ENCODE measurements around the gene ACACB.

ACACB gene

GRCh38 chr12:109288571-109288970 is 172.2 kb downstream of the ACACB start:
- Histone ChIP-seq H3K9me3 (ENCODE audit: insufficient read depth, low read length, severe bottlenecking) (no peaks in the 10 kb centered on the region), H3K4me1 (ENCODE audit: insufficient read depth, low read length) (no peaks in the 10 kb centered on the region), H3K36me3 (ENCODE audit: insufficient read depth, low read length) (no peaks in the 10 kb centered on the region), H2AFZ (ENCODE audit: low read depth, low read length) (no peak overlapping the region), H3K79me2 (ENCODE audit: insufficient read depth, low read length) (no peaks in the 10 kb centered on the region), H3K9ac (ENCODE audit: low read depth, low read length) (no peak overlapping the region), H3K4me2 (ENCODE audit: insufficient read depth, low read length) (no peak overlapping the region), H4K20me1 (ENCODE audit: insufficient read depth, low read length) (no peaks in the 10 kb centered on the region), H3K4me3 (ENCODE audit: low read depth in 1 of 2, low read length in 2 of 2) (no peak overlapping the region), H3K27ac (ENCODE audit: low read length) (no peak overlapping the region), H3K27me3 (ENCODE audit: insufficient read depth, low read length, poor library complexity) (no peaks in the 10 kb centered on the region)
- ATAC-seq (ENCODE audit: insufficient read depth, low read depth), result no peak
- no peak for TF ChIP-seq EZH2 (IDR thresholded peaks at IDR 0.05; ENCODE audit: borderline replicate concordance, low read depth, low read length, severe bottlenecking)
- TF ChIP-seq, protein P1, sequence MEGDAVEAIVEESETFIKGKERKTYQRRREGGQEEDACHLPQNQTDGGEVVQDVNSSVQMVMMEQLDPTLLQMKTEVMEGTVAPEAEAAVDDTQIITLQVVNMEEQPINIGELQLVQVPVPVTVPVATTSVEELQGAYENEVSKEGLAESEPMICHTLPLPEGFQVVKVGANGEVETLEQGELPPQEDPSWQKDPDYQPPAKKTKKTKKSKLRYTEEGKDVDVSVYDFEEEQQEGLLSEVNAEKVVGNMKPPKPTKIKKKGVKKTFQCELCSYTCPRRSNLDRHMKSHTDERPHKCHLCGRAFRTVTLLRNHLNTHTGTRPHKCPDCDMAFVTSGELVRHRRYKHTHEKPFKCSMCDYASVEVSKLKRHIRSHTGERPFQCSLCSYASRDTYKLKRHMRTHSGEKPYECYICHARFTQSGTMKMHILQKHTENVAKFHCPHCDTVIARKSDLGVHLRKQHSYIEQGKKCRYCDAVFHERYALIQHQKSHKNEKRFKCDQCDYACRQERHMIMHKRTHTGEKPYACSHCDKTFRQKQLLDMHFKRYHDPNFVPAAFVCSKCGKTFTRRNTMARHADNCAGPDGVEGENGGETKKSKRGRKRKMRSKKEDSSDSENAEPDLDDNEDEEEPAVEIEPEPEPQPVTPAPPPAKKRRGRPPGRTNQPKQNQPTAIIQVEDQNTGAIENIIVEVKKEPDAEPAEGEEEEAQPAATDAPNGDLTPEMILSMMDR (IDR thresholded peaks at IDR 0.05; ENCODE audit: borderline replicate concordance, extremely low read depth, low read length, poor library complexity, severe bottlenecking), result no peak
- no peak for DNase-seq

GRCh38 chr12:109289004-109289403 is 172.6 kb downstream of the ACACB start:
- Histone ChIP-seq H3K4me1 (ENCODE audit: insufficient read depth, low read length) (no peaks in the 10 kb centered on the region), H3K9ac (ENCODE audit: low read depth, low read length) (no peak overlapping the region), H3K27ac (ENCODE audit: low read length) (no peak overlapping the region), H3K4me2 (ENCODE audit: insufficient read depth, low read length) (no peak overlapping the region), H3K4me3 (ENCODE audit: low read depth in 1 of 2, low read length in 2 of 2) (no peak overlapping the region), H2AFZ (ENCODE audit: low read depth, low read length) (no peak overlapping the region), H3K27me3 (ENCODE audit: insufficient read depth, low read length, poor library complexity) (no peaks in the 10 kb centered on the region), H4K20me1 (ENCODE audit: insufficient read depth, low read length) (no peaks in the 10 kb centered on the region), H3K9me3 (ENCODE audit: insufficient read depth, low read length, severe bottlenecking) (no peaks in the 10 kb centered on the region), H3K79me2 (ENCODE audit: insufficient read depth, low read length) (no peaks in the 10 kb centered on the region), H3K36me3 (ENCODE audit: insufficient read depth, low read length) (no peaks in the 10 kb centered on the region)
- ATAC-seq (ENCODE audit: insufficient read depth, low read depth), result no peak
- TF ChIP-seq, protein P1 (IDR thresholded peaks at IDR 0.05; ENCODE audit: borderline replicate concordance, extremely low read depth, low read length, poor library complexity, severe bottlenecking), result no peak
- no peak for TF ChIP-seq EZH2 (IDR thresholded peaks at IDR 0.05; ENCODE audit: borderline replicate concordance, low read depth, low read length, severe bottlenecking)
- DNase-seq, result no peak

- Histone ChIP-seq H4K20me1 (ENCODE audit: insufficient read depth, low read length) (no peaks in the 10 kb centered on the region), H3K27me3 (ENCODE audit: insufficient read depth, low read length, poor library complexity) (no peaks in the 10 kb centered on the region), H3K79me2 (ENCODE audit: insufficient read depth, low read length) (no peaks in the 10 kb centered on the region), H3K27ac (ENCODE audit: low read length) (no peak overlapping the region), H3K4me3 (ENCODE audit: low read depth in 1 of 2, low read length in 2 of 2) (no peak overlapping the region), H2AFZ (ENCODE audit: low read depth, low read length) (no peak overlapping the region), H3K4me2 (ENCODE audit: insufficient read depth, low read length) (no peak overlapping the region), H3K4me1 (ENCODE audit: insufficient read depth, low read length) (no peaks in the 10 kb centered on the region), H3K36me3 (ENCODE audit: insufficient read depth, low read length) (no peaks in the 10 kb centered on the region), H3K9ac (ENCODE audit: low read depth, low read length) (no peak overlapping the region), H3K9me3 (ENCODE audit: insufficient read depth, low read length, severe bottlenecking) (no peaks in the 10 kb centered on the region)
- ATAC-seq (ENCODE audit: insufficient read depth, low read depth) (no peak), DNase-seq (no peak)
- TF ChIP-seq, protein P1 (IDR thresholded peaks at IDR 0.05; ENCODE audit: borderline replicate concordance, extremely low read depth, low read length, poor library complexity, severe bottlenecking), result no peak
- TF ChIP-seq EZH2 (IDR thresholded peaks at IDR 0.05; ENCODE audit: borderline replicate concordance, low read depth, low read length, severe bottlenecking), result no peak
Measured at GRCh38 chr12:109289551-109289950, 173.2 kb downstream of the ACACB start.

DNA sequence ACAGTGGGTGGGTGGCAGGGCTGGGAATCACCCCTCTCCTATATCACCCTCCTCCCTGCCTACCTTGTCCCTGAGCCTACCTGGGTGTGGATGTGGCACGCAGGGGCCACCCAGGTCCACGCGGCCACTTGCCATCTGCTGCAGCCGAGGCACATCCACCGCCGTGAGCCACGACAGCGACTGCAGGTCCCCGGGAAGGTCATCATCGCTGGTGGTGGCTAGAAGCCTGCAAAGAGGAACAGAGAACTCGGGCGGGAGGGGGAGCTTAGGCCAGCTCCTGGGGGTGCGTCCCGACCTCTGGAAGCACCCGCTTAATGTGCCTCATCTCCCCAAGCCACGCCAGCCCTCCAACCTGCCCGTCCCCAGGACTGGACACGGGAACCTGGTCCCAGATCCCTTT is 173.7 kb downstream of the ACACB start:
- ATAC-seq (ENCODE audit: insufficient read depth, low read depth) (no peak), DNase-seq (no peak)
- Histone ChIP-seq H3K4me1 (ENCODE audit: insufficient read depth, low read length) (no peaks in the 10 kb centered on the region), H2AFZ (ENCODE audit: low read depth, low read length) (no peak overlapping the region), H3K4me3 (ENCODE audit: low read depth in 1 of 2, low read length in 2 of 2) (no peak overlapping the region), H3K9ac (ENCODE audit: low read depth, low read length) (no peak overlapping the region), H3K36me3 (ENCODE audit: insufficient read depth, low read length) (no peaks in the 10 kb centered on the region), H3K9me3 (ENCODE audit: insufficient read depth, low read length, severe bottlenecking) (no peaks in the 10 kb centered on the region), H3K4me2 (ENCODE audit: insufficient read depth, low read length) (no peak overlapping the region), H3K27me3 (ENCODE audit: insufficient read depth, low read length, poor library complexity) (no peaks in the 10 kb centered on the region), H3K27ac (ENCODE audit: low read length) (no peak overlapping the region), H3K79me2 (ENCODE audit: insufficient read depth, low read length) (no peaks in the 10 kb centered on the region), H4K20me1 (ENCODE audit: insufficient read depth, low read length) (no peaks in the 10 kb centered on the region)
- TF ChIP-seq EZH2 (IDR thresholded peaks at IDR 0.05; ENCODE audit: borderline replicate concordance, low read depth, low read length, severe bottlenecking), result no peak
- TF ChIP-seq, protein P1 (IDR thresholded peaks at IDR 0.05; ENCODE audit: borderline replicate concordance, extremely low read depth, low read length, poor library complexity, severe bottlenecking), result no peak

All from DND-41 (cell line).